ENCODE results near the gene RAI14. TPM values are rescaled to one million over a fixed set of nuclear protein-coding genes. Genes with fewer than 3 reads are reported as not detected.

The RAI14 gene
- polyA plus RNA-seq, 4 donors = 87.4 to 100 (median 95.0) TPM

Other genes with a start within 250 kb of the RAI14 start
- gene TTC23L, start 182.8 kb downstream of the RAI14 start, polyA plus RNA-seq (ENCODE audit: insufficient read length in 4 of 4) = 1 to 10 TPM; 3.2 to 4.5 (median 3.8) TPM

All from left renal cortex interstitium (tissue), 4 donors.